ENCODE measurements around the gene AP3B1.

The AP3B1 gene

GRCh38 chr5:78243639-78244038, 50.9 kb downstream of the AP3B1 start:
- no peaks in the 10 kb centered on the region; the same call in 1 of the 2 replicates for H3K4me1 ChIP-seq (ENCODE audit: control insufficient read depth, insufficient read depth, low read length)
- H3K27me3 ChIP-seq (ENCODE audit: control insufficient read depth, insufficient read depth, low read length), result no peaks in the 10 kb centered on the region
- H3K9me3 ChIP-seq (ENCODE audit: control insufficient read depth, insufficient read depth, low read depth, low read length), result no peaks in the 10 kb centered on the region
- H3K4me3 ChIP-seq (ENCODE audit: low read depth, low read length), result no peak overlapping the region
- 0 out of 2 replicates have a peak, but pooled peaks cover 3% of the 10 kb centered on the region for H3K36me3 ChIP-seq (ENCODE audit: control insufficient read depth, insufficient read depth, low read length)
- H3K9ac ChIP-seq (ENCODE audit: low read length), result no peak overlapping the region
- H3K27ac ChIP-seq (ENCODE audit: low read depth, low read length), result no peak overlapping the region

GRCh38 chr5:78243091-78243490, 51.4 kb downstream of the AP3B1 start:
- Histone ChIP-seq H3K27ac (ENCODE audit: low read depth, low read length) (no peak overlapping the region), H3K9me3 (ENCODE audit: control insufficient read depth, insufficient read depth, low read depth, low read length) (no peaks in the 10 kb centered on the region), H3K9ac (ENCODE audit: low read length) (no peak overlapping the region)

GRCh38 chr5:78242001-78242400, 52.5 kb downstream of the AP3B1 start:
- Histone ChIP-seq H3K27ac (ENCODE audit: low read depth, low read length) (no peak overlapping the region), H3K9me3 (ENCODE audit: control insufficient read depth, insufficient read depth, low read depth, low read length) (no peaks in the 10 kb centered on the region), H3K9ac (ENCODE audit: low read length) (no peak overlapping the region), H3K36me3 (ENCODE audit: control insufficient read depth, insufficient read depth, low read length) (peaks cover 3% of the 10 kb centered on the region; the same call in 1 of the 2 replicates), H3K4me3 (ENCODE audit: low read depth, low read length) (no peak overlapping the region), H3K4me1 (ENCODE audit: control insufficient read depth, insufficient read depth, low read length) (no peaks in the 10 kb centered on the region; the same call in 1 of the 2 replicates), H3K27me3 (ENCODE audit: control insufficient read depth, insufficient read depth, low read length) (no peaks in the 10 kb centered on the region)

More at GRCh38 chr5:78243091-78243490, 51.4 kb downstream of the AP3B1 start:
- Histone ChIP-seq H3K27me3 (ENCODE audit: control insufficient read depth, insufficient read depth, low read length) (no peaks in the 10 kb centered on the region), H3K4me1 (ENCODE audit: control insufficient read depth, insufficient read depth, low read length) (no peaks in the 10 kb centered on the region; the same call in 1 of the 2 replicates), H3K4me3 (ENCODE audit: low read depth, low read length) (no peak overlapping the region), H3K36me3 (ENCODE audit: control insufficient read depth, insufficient read depth, low read length) (peaks cover 3% of the 10 kb centered on the region; the same call in 1 of the 2 replicates)

DNA sequence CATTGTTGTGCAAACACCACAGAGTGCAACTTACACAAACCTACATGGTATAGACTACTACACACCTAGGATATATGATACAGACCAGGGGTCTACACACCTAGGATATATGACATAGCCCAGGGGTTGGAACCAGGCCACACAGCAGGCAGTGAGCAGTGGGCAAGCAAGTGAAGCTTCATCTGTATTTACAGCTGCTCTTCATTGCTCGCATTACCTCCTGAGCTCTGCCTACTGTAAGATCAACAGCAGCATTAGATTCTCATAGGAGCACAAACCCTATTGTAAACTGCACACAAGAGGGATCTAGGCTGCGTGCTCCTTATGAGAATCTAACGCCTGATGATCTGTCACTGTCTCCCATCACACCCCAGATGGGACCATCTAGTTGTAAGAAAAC, 56.6 kb downstream of the AP3B1 start:
- Histone ChIP-seq H3K4me3 (ENCODE audit: low read depth, low read length) (no peak overlapping the region), H3K9ac (ENCODE audit: low read length) (no peak overlapping the region), H3K27ac (ENCODE audit: low read depth, low read length) (no peak overlapping the region), H3K4me1 (ENCODE audit: control insufficient read depth, insufficient read depth, low read length) (no peaks in the 10 kb centered on the region), H3K9me3 (ENCODE audit: control insufficient read depth, insufficient read depth, low read depth, low read length) (no peaks in the 10 kb centered on the region), H3K27me3 (ENCODE audit: control insufficient read depth, insufficient read depth, low read length) (no peaks in the 10 kb centered on the region), H3K36me3 (ENCODE audit: control insufficient read depth, insufficient read depth, low read length) (peaks cover 3% of the 10 kb centered on the region; the same call in 1 of the 2 replicates)

- Histone ChIP-seq H3K36me3 (ENCODE audit: control insufficient read depth, insufficient read depth, low read length) (peaks cover 3% of the 10 kb centered on the region; the same call in 1 of the 2 replicates), H3K27ac (ENCODE audit: low read depth, low read length) (no peak overlapping the region), H3K4me3 (ENCODE audit: low read depth, low read length) (no peak overlapping the region), H3K9me3 (ENCODE audit: control insufficient read depth, insufficient read depth, low read depth, low read length) (no peaks in the 10 kb centered on the region), H3K27me3 (ENCODE audit: control insufficient read depth, insufficient read depth, low read length) (no peaks in the 10 kb centered on the region), H3K9ac (ENCODE audit: low read length) (no peak overlapping the region), H3K4me1 (ENCODE audit: control insufficient read depth, insufficient read depth, low read length) (no peaks in the 10 kb centered on the region)
These were observed 58.5 kb downstream of the AP3B1 start for GRCh38 chr5:78236046-78236445.

GRCh38 chr5:78235289-78235688, 59.2 kb downstream of the AP3B1 start:
- Histone ChIP-seq H3K36me3 (ENCODE audit: control insufficient read depth, insufficient read depth, low read length) (peaks cover 3% of the 10 kb centered on the region; the same call in 1 of the 2 replicates), H3K27ac (ENCODE audit: low read depth, low read length) (no peak overlapping the region), H3K9me3 (ENCODE audit: control insufficient read depth, insufficient read depth, low read depth, low read length) (no peaks in the 10 kb centered on the region)

GRCh38 chr5:78234804-78235203, 59.7 kb downstream of the AP3B1 start:
- no peak overlapping the region for H3K9ac ChIP-seq (ENCODE audit: low read length)
- no peaks in the 10 kb centered on the region for H3K27me3 ChIP-seq (ENCODE audit: control insufficient read depth, insufficient read depth, low read length)
- peaks cover 3% of the 10 kb centered on the region; the same call in 1 of the 2 replicates for H3K36me3 ChIP-seq (ENCODE audit: control insufficient read depth, insufficient read depth, low read length)
- no peaks in the 10 kb centered on the region for H3K4me1 ChIP-seq (ENCODE audit: control insufficient read depth, insufficient read depth, low read length)
- no peak overlapping the region for H3K27ac ChIP-seq (ENCODE audit: low read depth, low read length)
- H3K9me3 ChIP-seq (ENCODE audit: control insufficient read depth, insufficient read depth, low read depth, low read length), result no peaks in the 10 kb centered on the region
- no peak overlapping the region for H3K4me3 ChIP-seq (ENCODE audit: low read depth, low read length)

More at GRCh38 chr5:78235289-78235688, 59.2 kb downstream of the AP3B1 start:
- no peaks in the 10 kb centered on the region for H3K27me3 ChIP-seq (ENCODE audit: control insufficient read depth, insufficient read depth, low read length)
- no peak overlapping the region for H3K4me3 ChIP-seq (ENCODE audit: low read depth, low read length)
- H3K9ac ChIP-seq (ENCODE audit: low read length), result no peak overlapping the region
- H3K4me1 ChIP-seq (ENCODE audit: control insufficient read depth, insufficient read depth, low read length), result no peaks in the 10 kb centered on the region

DNA sequence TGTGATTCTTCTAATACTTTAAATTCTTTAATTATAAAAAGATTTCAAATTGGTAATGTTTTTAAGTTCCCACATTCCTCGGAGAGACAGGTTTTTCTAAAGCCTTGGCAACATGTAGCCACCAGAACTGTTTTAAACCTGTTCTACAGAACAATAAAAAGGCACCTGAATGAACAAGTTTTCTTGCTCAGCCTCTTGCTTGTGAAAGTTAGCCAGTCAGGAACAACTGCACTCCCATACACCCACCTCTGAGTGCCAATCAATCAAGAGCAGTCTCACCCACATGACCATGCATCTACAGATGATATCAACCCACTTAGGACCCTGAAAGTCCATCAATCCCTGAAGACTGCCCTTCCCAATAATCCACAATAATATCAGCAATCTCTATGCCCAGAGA, 62.3 kb downstream of the AP3B1 start:
- H3K4me1 ChIP-seq (ENCODE audit: control insufficient read depth, insufficient read depth, low read length), result no peaks in the 10 kb centered on the region
- H3K9me3 ChIP-seq (ENCODE audit: control insufficient read depth, insufficient read depth, low read depth, low read length), result no peaks in the 10 kb centered on the region
- H3K9ac ChIP-seq (ENCODE audit: low read length), result no peak overlapping the region
- no peaks in the 10 kb centered on the region for H3K27me3 ChIP-seq (ENCODE audit: control insufficient read depth, insufficient read depth, low read length)
- H3K36me3 ChIP-seq (ENCODE audit: control insufficient read depth, insufficient read depth, low read length), result 0 out of 2 replicates have a peak, but pooled peaks cover 2% of the 10 kb centered on the region
- no peak overlapping the region for H3K27ac ChIP-seq (ENCODE audit: low read depth, low read length)
- H3K4me3 ChIP-seq (ENCODE audit: low read depth, low read length), result no peak overlapping the region

GRCh38 chr5:78224358-78224757, 70.1 kb downstream of the AP3B1 start:
- Histone ChIP-seq H3K9me3 (ENCODE audit: control insufficient read depth, insufficient read depth, low read depth, low read length) (no peaks in the 10 kb centered on the region), H3K9ac (ENCODE audit: low read length) (no peak overlapping the region), H3K4me3 (ENCODE audit: low read depth, low read length) (no peak overlapping the region), H3K36me3 (ENCODE audit: control insufficient read depth, insufficient read depth, low read length) (peaks cover 7% of the 10 kb centered on the region; the same call in 1 of the 2 replicates), H3K4me1 (ENCODE audit: control insufficient read depth, insufficient read depth, low read length) (no peaks in the 10 kb centered on the region), H3K27ac (ENCODE audit: low read depth, low read length) (no peak overlapping the region), H3K27me3 (ENCODE audit: control insufficient read depth, insufficient read depth, low read length) (no peaks in the 10 kb centered on the region)

GRCh38 chr5:78221964-78222451, 72.5 kb downstream of the AP3B1 start:
- H3K36me3 ChIP-seq (ENCODE audit: control insufficient read depth, insufficient read depth, low read length), result peaks cover 4% of the 10 kb centered on the region; the same call in 1 of the 2 replicates

GRCh38 chr5:78221467-78221866, 73.0 kb downstream of the AP3B1 start:
- Histone ChIP-seq H3K9ac (ENCODE audit: low read length) (no peak overlapping the region), H3K9me3 (ENCODE audit: control insufficient read depth, insufficient read depth, low read depth, low read length) (no peaks in the 10 kb centered on the region), H3K36me3 (ENCODE audit: control insufficient read depth, insufficient read depth, low read length) (peaks cover 4% of the 10 kb centered on the region; the same call in 1 of the 2 replicates), H3K27me3 (ENCODE audit: control insufficient read depth, insufficient read depth, low read length) (no peaks in the 10 kb centered on the region), H3K4me3 (ENCODE audit: low read depth, low read length) (no peak overlapping the region), H3K27ac (ENCODE audit: low read depth, low read length) (no peak overlapping the region), H3K4me1 (ENCODE audit: control insufficient read depth, insufficient read depth, low read length) (no peaks in the 10 kb centered on the region)

More at GRCh38 chr5:78221964-78222451, 72.5 kb downstream of the AP3B1 start:
- H3K4me1 ChIP-seq (ENCODE audit: control insufficient read depth, insufficient read depth, low read length), result no peaks in the 10 kb centered on the region
- H3K27me3 ChIP-seq (ENCODE audit: control insufficient read depth, insufficient read depth, low read length), result no peaks in the 10 kb centered on the region
- H3K27ac ChIP-seq (ENCODE audit: low read depth, low read length), result no peak overlapping the region
- no peak overlapping the region for H3K9ac ChIP-seq (ENCODE audit: low read length)
- H3K9me3 ChIP-seq (ENCODE audit: control insufficient read depth, insufficient read depth, low read depth, low read length), result no peaks in the 10 kb centered on the region
- no peak overlapping the region for H3K4me3 ChIP-seq (ENCODE audit: low read depth, low read length)
